Astrocyte (in vitro differentiated cells and primary cell): Measurements from ENCODE around the gene TNNI3. TPM values are rescaled to one million over a fixed set of nuclear protein-coding genes. Genes with fewer than 3 reads are reported as not detected.

Source experiments
- DNase-seq: peaks from one replicate; pipeline ENCODE4 v3.0.0-alpha.2; 2010; ENCODE audit warnings: low read depth
- FAIRE-seq: peaks from 2 replicates; lab custom pipeline; 2011; peaks lifted over from hg19 to GRCh38; lab: Jason Lieb, UNC
- H2AFZ ChIP-seq: 2 replicates; pipeline ENCODE4 v1.6.0; 2012; ENCODE audit warnings: low read depth, low read length, inconsistent platforms
- H3K27ac ChIP-seq: 2 replicates; pipeline ENCODE4 v1.5.1; 2011; ENCODE audit warnings: low read depth, low read length, inconsistent platforms
- H3K27me3 ChIP-seq: 2 replicates; pipeline ENCODE4 v1.6.0; 2011; ENCODE audit warnings: low read length, inconsistent platforms; ENCODE audit not compliant: insufficient read depth
- H3K36me3 ChIP-seq: 2 replicates; pipeline ENCODE4 v1.5.1; 2011; ENCODE audit warnings: low read length, inconsistent platforms; ENCODE audit not compliant: insufficient read depth
- H3K4me1 ChIP-seq: 2 replicates; pipeline ENCODE4 v1.5.1; 2011; ENCODE audit warnings: low read length, inconsistent platforms; ENCODE audit not compliant: insufficient read depth
- H3K4me2 ChIP-seq: 2 replicates; pipeline ENCODE4 v1.6.0; 2012; ENCODE audit warnings: low read length, inconsistent platforms
- H3K4me3 ChIP-seq: 2 replicates; pipeline ENCODE4 v1.5.1; 2011; ENCODE audit warnings: low read depth, mild to moderate bottlenecking, low read length, inconsistent platforms; ENCODE audit not compliant: insufficient read depth
- H3K79me2 ChIP-seq: 2 replicates; pipeline ENCODE4 v1.6.0; 2012; ENCODE audit warnings: mild to moderate bottlenecking, low read length, inconsistent platforms; ENCODE audit not compliant: insufficient read depth
- H3K9ac ChIP-seq: 2 replicates; pipeline ENCODE4 v1.6.0; 2012; ENCODE audit warnings: mild to moderate bottlenecking, low read length, inconsistent platforms
- H3K9me3 ChIP-seq: 2 replicates; pipeline ENCODE4 v1.5.1; 2012; ENCODE audit warnings: low read depth, mild to moderate bottlenecking, low read length, inconsistent platforms; ENCODE audit not compliant: insufficient read depth
- H4K20me1 ChIP-seq: 2 replicates; pipeline ENCODE4 v1.6.0; 2012; ENCODE audit warnings: low read length, inconsistent platforms; ENCODE audit not compliant: insufficient read depth
- H3K27ac Mint-ChIP-seq: one replicate; pipeline ENCODE4 v1.8.0; 2021; ENCODE audit warnings: mild to moderate bottlenecking, mixed read lengths; ENCODE audit not compliant: unreplicated experiment
- H3K27me3 Mint-ChIP-seq: one replicate; pipeline ENCODE4 v1.8.0; 2021; ENCODE audit warnings: low read depth, mixed read lengths; ENCODE audit not compliant: unreplicated experiment
- H3K36me3 Mint-ChIP-seq: one replicate; pipeline ENCODE4 v1.8.0; 2021; ENCODE audit warnings: low read depth, mixed read lengths; ENCODE audit not compliant: unreplicated experiment
- H3K4me1 Mint-ChIP-seq: one replicate; pipeline ENCODE4 v1.8.0; 2021; ENCODE audit warnings: low read depth, mixed read lengths; ENCODE audit not compliant: unreplicated experiment
- H3K4me3 Mint-ChIP-seq: one replicate; pipeline ENCODE4 v1.8.0; 2021; ENCODE audit warnings: mild to moderate bottlenecking, moderate library complexity, mixed read lengths; ENCODE audit not compliant: unreplicated experiment
- H3K9me3 Mint-ChIP-seq: one replicate; pipeline ENCODE4 v1.8.0; 2021; ENCODE audit warnings: mild to moderate bottlenecking, mixed read lengths; ENCODE audit not compliant: unreplicated experiment
- EZH2 ChIP-seq: IDR thresholded peaks from 2 replicates; pipeline ENCODE4 v1.6.1; 2012; ENCODE audit warnings: mild to moderate bottlenecking, low read length, inconsistent platforms; ENCODE audit not compliant: insufficient read depth
- total RNA-seq: library from RNA; stranded (reverse); gene quantifications from 2 replicates; pipeline ENCODE4 v1.2.1, GENCODE V29; 2021
- TF ChIP-seq, protein P1 (sequence below): IDR thresholded peaks from 2 replicates; pipeline ENCODE4 v1.5.1; 2011; ENCODE audit warnings: low read depth, mild to moderate bottlenecking, inconsistent platforms, low read length, moderate library complexity; ENCODE audit not compliant: insufficient read depth

TNNI3 gene
- total RNA-seq, 1 donor from 2014 or later: not detected

DNA sequence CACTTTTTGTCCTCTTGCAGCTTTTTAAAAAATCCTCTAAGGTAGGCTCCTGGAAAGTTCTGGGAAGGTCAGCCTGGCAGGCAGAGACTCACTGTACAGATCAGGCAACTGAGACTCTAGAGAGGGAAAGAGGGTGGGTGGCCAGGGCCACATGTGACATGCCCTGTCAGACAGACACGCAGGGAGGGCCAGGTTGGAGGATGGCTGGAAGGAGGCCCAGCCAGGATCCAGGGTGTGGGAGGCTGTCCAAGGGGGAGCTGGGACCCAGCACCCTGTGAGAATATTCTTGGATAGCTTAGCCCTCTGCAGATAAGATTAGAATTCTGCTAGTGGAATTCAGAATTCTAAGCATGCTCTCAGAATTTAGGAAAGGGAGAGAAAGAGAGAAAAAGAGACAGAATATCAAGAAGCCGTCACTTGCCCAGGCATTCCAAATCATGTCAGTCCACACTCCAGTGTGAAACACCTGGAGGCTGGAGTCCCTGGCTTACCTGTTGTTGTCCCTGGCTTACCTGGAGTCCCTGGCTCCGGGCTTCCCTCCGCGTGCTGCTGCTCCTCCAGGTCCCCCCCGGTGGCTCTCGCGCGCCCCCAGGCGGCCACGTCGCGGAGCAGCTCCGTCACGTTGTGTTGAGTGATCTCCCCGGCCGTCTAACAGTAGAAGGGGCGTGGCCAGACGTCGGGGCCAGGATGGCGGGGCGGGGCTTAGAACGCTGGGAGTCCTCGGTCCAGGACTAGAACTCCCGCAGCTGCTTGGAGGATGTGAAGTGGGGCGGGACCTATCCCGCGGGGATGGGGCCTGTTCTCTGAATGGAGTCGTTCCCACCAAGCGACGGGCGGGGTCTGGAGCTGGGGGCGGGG, 2.8 kb upstream of the TNNI3 start:
- Histone ChIP-seq H3K27me3 (peaks cover 16% of the 10 kb centered on the region), H2AFZ (no peak overlapping the region), H3K9me3 (no peaks in the 10 kb centered on the region), H3K36me3 (no peaks in the 10 kb centered on the region), H3K4me3 (no peak overlapping the region), H3K27ac (no peak overlapping the region), H4K20me1 (no peaks in the 10 kb centered on the region), H3K79me2 (no peaks in the 10 kb centered on the region), H3K4me2 (no peak overlapping the region), H3K9ac (no peak overlapping the region), H3K4me1 (peaks cover 6% of the 10 kb centered on the region)
- peaks cover 30% of the 10 kb centered on the region for H3K27me3 Mint-ChIP-seq
- no peak overlapping the region for H3K27ac Mint-ChIP-seq
- FAIRE-seq (no peak), DNase-seq (peak; percentile 29)
- peak overlapping the region; percentile 45 for H3K4me3 Mint-ChIP-seq
- peaks cover 3% of the 10 kb centered on the region for H3K4me1 Mint-ChIP-seq
- no peaks in the 10 kb centered on the region for H3K9me3 Mint-ChIP-seq
- H3K36me3 Mint-ChIP-seq: no peaks in the 10 kb centered on the region
- TF ChIP-seq EZH2: no peak
- TF ChIP-seq, protein P1, sequence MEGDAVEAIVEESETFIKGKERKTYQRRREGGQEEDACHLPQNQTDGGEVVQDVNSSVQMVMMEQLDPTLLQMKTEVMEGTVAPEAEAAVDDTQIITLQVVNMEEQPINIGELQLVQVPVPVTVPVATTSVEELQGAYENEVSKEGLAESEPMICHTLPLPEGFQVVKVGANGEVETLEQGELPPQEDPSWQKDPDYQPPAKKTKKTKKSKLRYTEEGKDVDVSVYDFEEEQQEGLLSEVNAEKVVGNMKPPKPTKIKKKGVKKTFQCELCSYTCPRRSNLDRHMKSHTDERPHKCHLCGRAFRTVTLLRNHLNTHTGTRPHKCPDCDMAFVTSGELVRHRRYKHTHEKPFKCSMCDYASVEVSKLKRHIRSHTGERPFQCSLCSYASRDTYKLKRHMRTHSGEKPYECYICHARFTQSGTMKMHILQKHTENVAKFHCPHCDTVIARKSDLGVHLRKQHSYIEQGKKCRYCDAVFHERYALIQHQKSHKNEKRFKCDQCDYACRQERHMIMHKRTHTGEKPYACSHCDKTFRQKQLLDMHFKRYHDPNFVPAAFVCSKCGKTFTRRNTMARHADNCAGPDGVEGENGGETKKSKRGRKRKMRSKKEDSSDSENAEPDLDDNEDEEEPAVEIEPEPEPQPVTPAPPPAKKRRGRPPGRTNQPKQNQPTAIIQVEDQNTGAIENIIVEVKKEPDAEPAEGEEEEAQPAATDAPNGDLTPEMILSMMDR: peak; percentile 56

DNA sequence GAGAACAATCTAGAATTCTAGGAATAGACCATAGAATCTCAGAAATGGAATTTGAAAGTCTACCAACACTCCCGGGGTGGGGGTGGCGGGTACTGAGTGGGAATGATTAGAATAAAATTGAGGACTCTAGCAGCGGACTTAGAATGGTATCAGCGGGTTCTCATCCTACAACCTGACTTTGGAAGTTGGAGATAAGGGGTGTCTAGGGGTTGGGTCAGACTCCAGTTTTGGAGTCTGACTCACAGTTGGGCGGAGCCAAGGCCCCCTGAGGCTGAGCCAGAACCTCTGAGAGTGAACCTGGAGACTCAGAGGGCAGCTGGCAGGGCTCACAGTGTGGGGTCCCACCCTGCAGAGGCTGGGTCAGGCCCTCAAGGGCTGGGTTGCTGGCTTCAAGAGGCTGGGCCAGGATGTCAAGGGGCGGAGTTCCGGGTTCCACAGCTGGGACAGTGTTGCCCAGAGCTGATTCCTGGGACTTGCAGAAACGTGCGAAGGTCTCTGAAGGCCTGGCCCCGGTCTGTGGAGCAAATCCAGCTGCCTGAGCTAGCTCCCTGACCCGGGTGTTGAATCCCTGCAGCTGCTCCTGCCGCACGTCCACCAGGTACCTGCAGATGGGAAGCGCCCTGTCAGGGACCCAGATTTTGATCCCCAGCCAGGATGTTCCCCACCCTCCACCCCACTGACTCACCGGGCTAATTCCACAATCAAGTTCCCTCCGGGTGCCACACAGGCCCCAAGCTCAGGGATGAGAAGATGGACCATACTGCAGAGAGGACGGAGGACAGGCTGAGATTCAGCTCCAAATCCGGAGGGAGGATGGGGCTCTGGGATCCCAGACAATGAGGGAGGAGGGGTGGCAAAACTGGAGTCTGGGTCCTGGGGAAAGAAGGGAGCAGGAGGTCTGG, 1.6 kb upstream of the TNNI3 start:
- H3K36me3 Mint-ChIP-seq: no peaks in the 10 kb centered on the region
- no peak for FAIRE-seq
- no peak overlapping the region for H3K27ac ChIP-seq
- H2AFZ ChIP-seq: no peak overlapping the region
- TF ChIP-seq, protein P1: no peak
- TF ChIP-seq EZH2: no peak
- H4K20me1 ChIP-seq: no peaks in the 10 kb centered on the region
- peaks cover 6% of the 10 kb centered on the region for H3K4me1 ChIP-seq
- peaks cover 3% of the 10 kb centered on the region for H3K4me1 Mint-ChIP-seq
- no peak overlapping the region for H3K9ac ChIP-seq
- H3K27ac Mint-ChIP-seq: peak overlapping the region; percentile 53
- H3K27me3 ChIP-seq: peaks cover 16% of the 10 kb centered on the region
- no peak overlapping the region for H3K4me3 Mint-ChIP-seq
- no peak for DNase-seq
- H3K27me3 Mint-ChIP-seq: peaks cover 35% of the 10 kb centered on the region
- no peaks in the 10 kb centered on the region for H3K79me2 ChIP-seq
- H3K9me3 Mint-ChIP-seq: no peaks in the 10 kb centered on the region
- no peaks in the 10 kb centered on the region for H3K9me3 ChIP-seq
- H3K4me2 ChIP-seq: no peak overlapping the region
- no peaks in the 10 kb centered on the region for H3K36me3 ChIP-seq
- no peak overlapping the region for H3K4me3 ChIP-seq
